BJ (cell line): Measurements from ENCODE around the gene OR2S2. TPM values are rescaled to one million over a fixed set of nuclear protein-coding genes. Genes with fewer than 3 reads are reported as not detected.

Experiments used
- CTCF ChIA-PET: fragments of 350-600 bp; formaldehyde crosslinking; extraction: SDS; loops from one replicate; lab custom pipeline; 2021; ENCODE audit warnings: antibody characterized with exemption, inconsistent platforms; lab: Yijun Ruan, JAX
- POLR2A ChIA-PET: fragments of 300-600 bp; sonication (Branson Sonifier 250); formaldehyde crosslinking; extraction: SDS; loops from one replicate; lab custom pipeline; 2021; ENCODE audit warnings: antibody characterized with exemption; lab: Charles Lee
- DNase-seq: peaks from one replicate; pipeline ENCODE4 v3.0.0-alpha.2; 2011; ENCODE audit warnings: low read depth
- H3K27me3 ChIP-seq: 2 replicates; pipeline ENCODE4 v1.6.0; 2011; ENCODE audit warnings: low read length; ENCODE audit not compliant: control insufficient read depth, insufficient read depth
- H3K36me3 ChIP-seq: 2 replicates; pipeline ENCODE4 v1.5.1; 2011; ENCODE audit warnings: low read length; ENCODE audit not compliant: control insufficient read depth, insufficient read depth
- H3K4me3 ChIP-seq: 2 replicates; pipeline ENCODE4 v1.5.1; 2011; ENCODE audit warnings: low read depth, mild to moderate bottlenecking, control low read depth, low read length
- CTCF ChIP-seq: IDR thresholded peaks from 2 replicates; pipeline ENCODE4 v1.5.1; 2011; ENCODE audit warnings: low read depth, mild to moderate bottlenecking, control low read depth, inconsistent platforms, low read length, moderate library complexity; ENCODE audit not compliant: insufficient read depth
- polyA plus RNA-seq: library from polyadenylated mRNA; depleted of rRNA; stranded (reverse); fragments of >200 nt; gene quantifications from 2 replicates; pipeline ENCODE4 v1.2.3, GENCODE V29; 2011

Gene OR2S2
- polyA plus RNA-seq, 1 experiment, result 0.53 TPM

- CTCF ChIA-PET, result interaction anchor here (1.0 to 2.0 kb wide), 6 partner anchors 13 to 376 kb away, joined by 4 to 16 read pairs (median 6); partner anchors contain the start of gene HRCT1
- Histone ChIP-seq H3K27me3 (no peaks in the 10 kb centered on the region), H3K36me3 (no peaks in the 10 kb centered on the region), H3K4me3 (no peak overlapping the region)
- no peak for DNase-seq
- POLR2A ChIA-PET, result interaction anchor here (0.6 kb wide), 1 partner anchor 7 kb away, joined by 4 read pairs; no protein-coding TSS in a partner anchor
- no peak for TF ChIP-seq CTCF
Observed at GRCh38 chr9:35952526-35953191, 5.3 kb downstream of the OR2S2 start.

- Histone ChIP-seq H3K27me3 (no peaks in the 10 kb centered on the region), H3K36me3 (no peaks in the 10 kb centered on the region), H3K4me3 (no peak overlapping the region)
- ChIA-PET CTCF (interaction anchor here (0.7 to 2.0 kb wide), 6 partner anchors 9 to 377 kb away, joined by 3 to 16 read pairs (median 6); no protein-coding TSS in a partner anchor), POLR2A (interaction anchor here (0.6 kb wide), 2 partner anchors 8 to 209 kb away, joined by 3 to 4 read pairs; no protein-coding TSS in a partner anchor)
- no peak for TF ChIP-seq CTCF
- DNase-seq, result no peak
Observed at GRCh38 chr9:35951736-35952135, 6.2 kb downstream of the OR2S2 start.

- POLR2A ChIA-PET, result no interaction called here
- DNase-seq, result no peak
- no peaks in the 10 kb centered on the region for H3K36me3 ChIP-seq
- CTCF ChIA-PET, result interaction anchor here (0.7 to 1.9 kb wide), 5 partner anchors 8 to 123 kb away, joined by 3 to 9 read pairs (median 5); no protein-coding TSS in a partner anchor
- no peak for TF ChIP-seq CTCF
- H3K27me3 ChIP-seq, result no peaks in the 10 kb centered on the region
- H3K4me3 ChIP-seq, result no peak overlapping the region
Observed at GRCh38 chr9:35948901-35949318, 9.0 kb downstream of the OR2S2 start.

GRCh38 chr9:35948451-35948850 is 9.5 kb downstream of the OR2S2 start:
- CTCF ChIA-PET, result interaction anchor here (1.4 to 1.9 kb wide), 3 partner anchors 45 to 122 kb away, joined by 4 to 9 read pairs (median 5); no protein-coding TSS in a partner anchor
- Histone ChIP-seq H3K4me3 (no peak overlapping the region), H3K36me3 (no peaks in the 10 kb centered on the region), H3K27me3 (no peaks in the 10 kb centered on the region)
- TF ChIP-seq CTCF, result no peak
- POLR2A ChIA-PET, result no interaction called here
- no peak for DNase-seq

GRCh38 chr9:35945341-35946018 is 12.5 kb downstream of the OR2S2 start:
- Histone ChIP-seq H3K4me3 (no peak overlapping the region), H3K27me3 (no peaks in the 10 kb centered on the region), H3K36me3 (no peaks in the 10 kb centered on the region)
- ChIA-PET CTCF (interaction anchor here (0.6 to 9.4 kb wide), 35 partner anchors 8 to 213 kb away, joined by 3 to 170 read pairs (median 4); partner anchors contain the start of genes HRCT1 and RECK), POLR2A (interaction anchor here (0.5 to 0.6 kb wide), 2 partner anchors 17 to 89 kb away, joined by 3 to 4 read pairs; no protein-coding TSS in a partner anchor)
- peak; percentile 26 for DNase-seq
- TF ChIP-seq CTCF, result peak; percentile 92
